HG03097 (cell line): ENCODE data around the gene SUSD4.

Experiments
- ATAC-seq: cut with Tn5 transposase; IDR thresholded peaks from one replicate; pipeline ENCODE4 v1.9.1; 2021; ENCODE audit not compliant: unreplicated experiment, low FRiP score

The SUSD4 gene

GRCh38 chr1:223233410-223234169 is 130.4 kb downstream of the SUSD4 start:
- no peak for ATAC-seq

GRCh38 chr1:223233019-223233409 is 131.0 kb downstream of the SUSD4 start:
- no peak for ATAC-seq

- ATAC-seq: no peak
These were observed 132.4 kb downstream of the SUSD4 start for GRCh38 chr1:223231581-223231980.

GRCh38 chr1:223231011-223231572 is 132.9 kb downstream of the SUSD4 start:
- ATAC-seq: no peak

GRCh38 chr1:223230161-223230881 is 133.7 kb downstream of the SUSD4 start:
- ATAC-seq: no peak

- no peak for ATAC-seq
These were observed 134.2 kb downstream of the SUSD4 start for GRCh38 chr1:223229756-223230155.

GRCh38 chr1:223228931-223229528 is 134.9 kb downstream of the SUSD4 start:
- no peak for ATAC-seq

- no peak for ATAC-seq
These were observed 135.8 kb downstream of the SUSD4 start for GRCh38 chr1:223228201-223228600.

GRCh38 chr1:223227486-223228196 is 136.3 kb downstream of the SUSD4 start:
- ATAC-seq: no peak

- ATAC-seq: no peak
These were observed 136.9 kb downstream of the SUSD4 start for GRCh38 chr1:223227031-223227430.

GRCh38 chr1:223226271-223226670 is 137.7 kb downstream of the SUSD4 start:
- no peak for ATAC-seq

- ATAC-seq: no peak
These were observed 138.5 kb downstream of the SUSD4 start for GRCh38 chr1:223225481-223225880.

GRCh38 chr1:223225061-223225460 is 138.9 kb downstream of the SUSD4 start:
- ATAC-seq: no peak

- ATAC-seq: no peak
These were observed 139.5 kb downstream of the SUSD4 start for GRCh38 chr1:223224465-223224864.

- ATAC-seq: no peak
These were observed 140.6 kb downstream of the SUSD4 start for GRCh38 chr1:223223091-223223995.

- no peak for ATAC-seq
These were observed 141.6 kb downstream of the SUSD4 start for GRCh38 chr1:223222377-223222776.

- ATAC-seq: no peak
These were observed 142.3 kb downstream of the SUSD4 start for GRCh38 chr1:223221686-223222085.

- no peak for ATAC-seq
These were observed 143.9 kb downstream of the SUSD4 start for GRCh38 chr1:223219846-223220610.

- ATAC-seq: no peak
These were observed 144.7 kb downstream of the SUSD4 start for GRCh38 chr1:223219318-223219635.
